ENCODE measurements around the gene SLC2A10. TPM values are rescaled to one million over a fixed set of nuclear protein-coding genes. Genes with fewer than 3 reads are reported as not detected.

The SLC2A10 gene
- total and polyA plus RNA-seq, 2 experiments from 2014 or later: 4.9 to 14.6 TPM

- ATAC-seq: no peak
- peaks cover 16% of the 10 kb centered on the region; the same call in 2 of the 3 replicates for H3K36me3 Mint-ChIP-seq (ENCODE audit: low read depth)
- H3K27ac ChIP-seq (ENCODE audit: low read depth): no peak overlapping the region
- no peaks in the 10 kb centered on the region for H3K27me3 ChIP-seq (ENCODE audit: insufficient read depth)
- H3F3A ChIP-seq (replicated peaks; ENCODE audit: low read depth): no peaks in the 10 kb centered on the region
- H3K27ac Mint-ChIP-seq: no peak overlapping the region
- H2AFZ ChIP-seq: no peak overlapping the region
- no peaks in the 10 kb centered on the region for H3K4me1 ChIP-seq (ENCODE audit: insufficient read depth)
- H3K4me3 ChIP-seq: no peak overlapping the region
- 0 out of 2 replicates have a peak, but pooled peaks cover 4% of the 10 kb centered on the region for H3K9me2 ChIP-seq (ENCODE audit: insufficient read depth)
- no peak overlapping the region for H3K4me3 Mint-ChIP-seq
- peaks cover 4% of the 10 kb centered on the region; the same call in 1 of the 3 replicates for H3K9me3 Mint-ChIP-seq
- H3K4me2 ChIP-seq: no peak overlapping the region
- H3K79me2 ChIP-seq (replicated peaks; ENCODE audit: insufficient read depth): no peaks in the 10 kb centered on the region
- H3K27me3 Mint-ChIP-seq (ENCODE audit: insufficient read depth, low read depth, poor library complexity): peaks cover 2% of the 10 kb centered on the region
- DNase-seq (ENCODE audit: low spot score): no peak
- no peaks in the 10 kb centered on the region for H4K20me1 ChIP-seq (replicated peaks; ENCODE audit: insufficient read depth)
- peaks cover 5% of the 10 kb centered on the region; the same call in 2 of the 3 replicates for H3K4me1 Mint-ChIP-seq
- H3K36me3 ChIP-seq (ENCODE audit: insufficient read depth): no peaks in the 10 kb centered on the region
- TF ChIP-seq ETS1 (IDR thresholded peaks at IDR 0.05) (no peak), ZNF331 (CRISPR knock-in tag; IDR thresholded peaks at IDR 0.05; ENCODE audit: low read depth) (no peak), JUNB (IDR thresholded peaks at IDR 0.05; ENCODE audit: unreplicated experiment) (no peak), POLR2AphosphoS5 (IDR thresholded peaks at IDR 0.05; ENCODE audit: low read depth) (no peak), CTCF (conservative IDR thresholded peaks at IDR 0.05; ENCODE audit: low read depth in 2 of 2) (no peak), NANOG (IDR thresholded peaks at IDR 0.05; ENCODE audit: borderline replicate concordance) (no peak), CREB1 (CRISPR knock-in tag; IDR thresholded peaks at IDR 0.05; ENCODE audit: low read depth) (no peak), REST (IDR thresholded peaks at IDR 0.05; ENCODE audit: unreplicated experiment) (no peak), ZNF462 (CRISPR knock-in tag; IDR thresholded peaks at IDR 0.05) (no peak), ZNF114 (CRISPR knock-in tag; IDR thresholded peaks at IDR 0.05) (no peak), STAT1 (IDR thresholded peaks at IDR 0.05; ENCODE audit: unreplicated experiment) (no peak), EZH2phosphoT487 (IDR thresholded peaks at IDR 0.05; ENCODE audit: unreplicated experiment) (no peak), EZH2 (IDR thresholded peaks at IDR 0.05; ENCODE audit: low read depth, unreplicated experiment) (no peak)
These were observed 43.8 kb upstream of the SLC2A10 start for GRCh38 chr20:46665602-46666001.

All from GM23338 (cell line).